ENCODE results near the gene NKAIN4.

GRCh38 chr20:63196768-63197470 is 57.3 kb downstream of the NKAIN4 start:
- TF ChIP-seq, protein P1, sequence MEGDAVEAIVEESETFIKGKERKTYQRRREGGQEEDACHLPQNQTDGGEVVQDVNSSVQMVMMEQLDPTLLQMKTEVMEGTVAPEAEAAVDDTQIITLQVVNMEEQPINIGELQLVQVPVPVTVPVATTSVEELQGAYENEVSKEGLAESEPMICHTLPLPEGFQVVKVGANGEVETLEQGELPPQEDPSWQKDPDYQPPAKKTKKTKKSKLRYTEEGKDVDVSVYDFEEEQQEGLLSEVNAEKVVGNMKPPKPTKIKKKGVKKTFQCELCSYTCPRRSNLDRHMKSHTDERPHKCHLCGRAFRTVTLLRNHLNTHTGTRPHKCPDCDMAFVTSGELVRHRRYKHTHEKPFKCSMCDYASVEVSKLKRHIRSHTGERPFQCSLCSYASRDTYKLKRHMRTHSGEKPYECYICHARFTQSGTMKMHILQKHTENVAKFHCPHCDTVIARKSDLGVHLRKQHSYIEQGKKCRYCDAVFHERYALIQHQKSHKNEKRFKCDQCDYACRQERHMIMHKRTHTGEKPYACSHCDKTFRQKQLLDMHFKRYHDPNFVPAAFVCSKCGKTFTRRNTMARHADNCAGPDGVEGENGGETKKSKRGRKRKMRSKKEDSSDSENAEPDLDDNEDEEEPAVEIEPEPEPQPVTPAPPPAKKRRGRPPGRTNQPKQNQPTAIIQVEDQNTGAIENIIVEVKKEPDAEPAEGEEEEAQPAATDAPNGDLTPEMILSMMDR (IDR thresholded peaks at IDR 0.05) = no peak
- TF ChIP-seq ZFX (IDR thresholded peaks at IDR 0.05; ENCODE audit: borderline replicate concordance) = no peak

All from 22Rv1 (cell line).